Effector memory CD4-positive, alpha-beta T cell (primary cell): ENCODE results near the gene UBE2M.
"Not testable (repeated sequence)": the region's sequence is repeated elsewhere in the genome, so short reads cannot be mapped to it uniquely, and the experiment has no call there.

Source experiments
- DNase-seq, 3 donors: peaks; one replicate each; pipeline ENCODE4 v3.0.0-alpha.2; 2020
- H3K27ac ChIP-seq: 2 replicates; pipeline ENCODE4 v1.7.0; 2013; ENCODE audit warnings: mild to moderate bottlenecking, low read length, moderate library complexity; ENCODE audit not compliant: insufficient read depth, poor library complexity, severe bottlenecking
- H3K27me3 ChIP-seq: replicated peaks from 2 replicates; pipeline ENCODE4 v1.7.0; 2013; ENCODE audit warnings: mild to moderate bottlenecking, low read length; ENCODE audit not compliant: insufficient read depth, control insufficient read depth, poor library complexity, severe bottlenecking
- H3K36me3 ChIP-seq: 2 replicates; pipeline ENCODE4 v1.7.0; 2013; ENCODE audit warnings: mild to moderate bottlenecking, low read length, moderate library complexity; ENCODE audit not compliant: control insufficient read depth, insufficient read depth
- H3K4me1 ChIP-seq: 2 replicates; pipeline ENCODE4 v1.7.0; 2013; ENCODE audit warnings: low read length, mild to moderate bottlenecking; ENCODE audit not compliant: control insufficient read depth, insufficient read depth, poor library complexity, severe bottlenecking
- H3K4me3 ChIP-seq: 2 replicates; pipeline ENCODE4 v1.7.0; 2013; ENCODE audit warnings: low read length, low read depth, mild to moderate bottlenecking; ENCODE audit not compliant: insufficient read depth, poor library complexity, severe bottlenecking
- H3K9me3 ChIP-seq: 2 replicates; pipeline ENCODE4 v1.7.0; 2013; ENCODE audit warnings: mild to moderate bottlenecking, low read length, moderate library complexity; ENCODE audit not compliant: control insufficient read depth
- total RNA-seq, 3 donors: gene quantifications; one replicate each; lab custom pipeline; 2026; lab: John Stamatoyannopoulos, UW

The UBE2M gene
- total RNA-seq = 33.4 to 50.0 (median 36.8) reads per million in 3 donors

GRCh38 chr19:58558066-58558622, at the start of gene UBE2M:
Gene UBE2M, minus strand, starts transcription at chr19:58558611. Its CDS starts 230 bp downstream, at chr19:58558381.
- Histone ChIP-seq H3K27ac (peak within 1 kb of the TSS; percentile 95), H3K4me3 (peak within 1 kb of the TSS; percentile 64), H3K9me3 (no peaks in the 10 kb centered on the region), H3K4me1 (peaks cover 55% of the 10 kb centered on the region), H3K27me3 (no peaks in the 10 kb centered on the region), H3K36me3 (peaks cover 11% of the 10 kb centered on the region)
- peak; percentile 39 to 54 (median 52) for DNase-seq

GRCh38 chr19:58607213-58607612, 48.8 kb upstream of the UBE2M start:
- H3K36me3 ChIP-seq, H3K4me1 ChIP-seq, H3K27ac ChIP-seq, DNase-seq, H3K4me3 ChIP-seq, H3K9me3 ChIP-seq, H3K27me3 ChIP-seq: not testable (repeated sequence)

- H3K27me3 ChIP-seq, H3K4me1 ChIP-seq, H3K27ac ChIP-seq, H3K4me3 ChIP-seq, DNase-seq, H3K9me3 ChIP-seq, H3K36me3 ChIP-seq: not testable (repeated sequence)
These were observed 48.0 kb upstream of the UBE2M start for GRCh38 chr19:58606251-58606896.

- Histone ChIP-seq H3K4me1 (no peaks in the 10 kb centered on the region), H3K27me3 (no peaks in the 10 kb centered on the region), H3K36me3 (peaks cover 9% of the 10 kb centered on the region), H3K9me3 (no peaks in the 10 kb centered on the region), H3K27ac (no peak overlapping the region), H3K4me3 (no peak overlapping the region)
- no peak for DNase-seq
These were observed 27.8 kb upstream of the UBE2M start for GRCh38 chr19:58586133-58586765.

- no peak overlapping the region for H3K4me3 ChIP-seq
- DNase-seq = no peak
- no peak overlapping the region for H3K27ac ChIP-seq
- no peaks in the 10 kb centered on the region for H3K4me1 ChIP-seq
- H3K36me3 ChIP-seq = peaks cover 9% of the 10 kb centered on the region
- no peaks in the 10 kb centered on the region for H3K27me3 ChIP-seq
- H3K9me3 ChIP-seq = no peaks in the 10 kb centered on the region
These were observed 27.2 kb upstream of the UBE2M start for GRCh38 chr19:58585442-58586132.

GRCh38 chr19:58584498-58585441, 26.4 kb upstream of the UBE2M start:
- Histone ChIP-seq H3K36me3 (peaks cover 9% of the 10 kb centered on the region), H3K27me3 (no peaks in the 10 kb centered on the region), H3K27ac (no peak overlapping the region), H3K9me3 (no peaks in the 10 kb centered on the region), H3K4me3 (no peak overlapping the region), H3K4me1 (no peaks in the 10 kb centered on the region)
- no peak for DNase-seq

GRCh38 chr19:58582985-58583384, 24.6 kb upstream of the UBE2M start:
- H3K27me3 ChIP-seq = no peaks in the 10 kb centered on the region
- no peak overlapping the region for H3K4me3 ChIP-seq
- no peak overlapping the region for H3K27ac ChIP-seq
- H3K4me1 ChIP-seq = no peaks in the 10 kb centered on the region
- DNase-seq = no peak
- H3K9me3 ChIP-seq = no peaks in the 10 kb centered on the region
- H3K36me3 ChIP-seq = peaks cover 9% of the 10 kb centered on the region

GRCh38 chr19:58581227-58582141, 23.1 kb upstream of the UBE2M start:
- no peaks in the 10 kb centered on the region for H3K27me3 ChIP-seq
- H3K4me3 ChIP-seq = no peak overlapping the region
- peak; percentile 78 to 82 (median 78) for DNase-seq
- H3K36me3 ChIP-seq = peaks cover 9% of the 10 kb centered on the region
- H3K4me1 ChIP-seq = no peaks in the 10 kb centered on the region
- no peaks in the 10 kb centered on the region for H3K9me3 ChIP-seq
- no peak overlapping the region for H3K27ac ChIP-seq
